AG04450 (cell line): ENCODE data around the gene ZSCAN9. TPM values are rescaled to one million over a fixed set of nuclear protein-coding genes. Genes with fewer than 3 reads are reported as not detected.

Experiments
- CTCF ChIA-PET: fragments of 300-600, 350-600 bp; formaldehyde crosslinking; extraction: SDS; loops from one replicate; lab custom pipeline; 2022; ENCODE audit warnings: antibody characterized with exemption, inconsistent platforms; lab: Charles Lee
- POLR2A ChIA-PET: fragments of 350-600 bp; formaldehyde crosslinking; extraction: SDS; loops from one replicate; lab custom pipeline; 2021; ENCODE audit warnings: antibody characterized with exemption, inconsistent platforms; lab: Yijun Ruan, JAX
- DNase-seq: peaks from one replicate; pipeline ENCODE4 v3.0.0-alpha.2; 2011; ENCODE audit warnings: low read depth, low spot score
- H3K27ac ChIP-seq: one replicate; pipeline ENCODE4 v1.5.1; 2012; ENCODE audit warnings: low read depth, low read length, control low read depth
- H3K27me3 ChIP-seq: one replicate; pipeline ENCODE4 v1.6.0; 2012; ENCODE audit warnings: low read length; ENCODE audit not compliant: control insufficient read depth, insufficient read depth
- H3K4me3 ChIP-seq: 2 replicates; pipeline ENCODE4 v1.5.1; 2011; ENCODE audit warnings: mild to moderate bottlenecking, low read depth, low read length, control low read depth
- H3K9me3 ChIP-seq: 2 replicates; pipeline ENCODE4 v1.5.1; 2012; ENCODE audit warnings: low read length; ENCODE audit not compliant: control insufficient read depth, insufficient read depth
- polyA plus RNA-seq: library from polyadenylated mRNA; depleted of rRNA; stranded (reverse); fragments of >200 nt; gene quantifications from 2 replicates; pipeline ENCODE4 v1.2.3, GENCODE V29; 2011
- TF ChIP-seq, protein P1 (sequence below): IDR thresholded peaks from 2 replicates; pipeline ENCODE4 v1.5.1; 2011; ENCODE audit warnings: low read depth, low read length, control low read depth, inconsistent platforms

Gene ZSCAN9
- polyA plus RNA-seq, 1 experiment = 18.2 TPM

DNA sequence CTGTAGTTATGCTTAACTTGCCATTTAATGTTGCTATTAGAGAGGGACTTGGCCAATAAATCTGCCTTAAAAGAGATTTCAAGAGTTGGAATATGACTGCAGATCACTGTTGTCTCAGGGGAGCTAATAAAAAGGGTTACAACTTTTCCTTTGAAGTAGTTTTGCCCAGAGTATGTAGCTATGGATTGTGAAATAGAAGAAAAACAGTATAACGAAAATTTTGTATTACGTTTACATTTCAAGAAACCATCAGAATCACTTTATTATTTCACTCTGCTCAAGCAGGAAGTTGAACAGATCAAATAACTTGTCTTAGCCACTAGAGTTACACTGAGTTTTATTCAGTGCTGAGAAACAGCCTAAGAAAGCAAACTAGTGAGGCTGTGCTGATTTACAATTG, 38.8 kb downstream of the ZSCAN9 start:
- no peak overlapping the region for H3K27ac ChIP-seq
- TF ChIP-seq, protein P1, sequence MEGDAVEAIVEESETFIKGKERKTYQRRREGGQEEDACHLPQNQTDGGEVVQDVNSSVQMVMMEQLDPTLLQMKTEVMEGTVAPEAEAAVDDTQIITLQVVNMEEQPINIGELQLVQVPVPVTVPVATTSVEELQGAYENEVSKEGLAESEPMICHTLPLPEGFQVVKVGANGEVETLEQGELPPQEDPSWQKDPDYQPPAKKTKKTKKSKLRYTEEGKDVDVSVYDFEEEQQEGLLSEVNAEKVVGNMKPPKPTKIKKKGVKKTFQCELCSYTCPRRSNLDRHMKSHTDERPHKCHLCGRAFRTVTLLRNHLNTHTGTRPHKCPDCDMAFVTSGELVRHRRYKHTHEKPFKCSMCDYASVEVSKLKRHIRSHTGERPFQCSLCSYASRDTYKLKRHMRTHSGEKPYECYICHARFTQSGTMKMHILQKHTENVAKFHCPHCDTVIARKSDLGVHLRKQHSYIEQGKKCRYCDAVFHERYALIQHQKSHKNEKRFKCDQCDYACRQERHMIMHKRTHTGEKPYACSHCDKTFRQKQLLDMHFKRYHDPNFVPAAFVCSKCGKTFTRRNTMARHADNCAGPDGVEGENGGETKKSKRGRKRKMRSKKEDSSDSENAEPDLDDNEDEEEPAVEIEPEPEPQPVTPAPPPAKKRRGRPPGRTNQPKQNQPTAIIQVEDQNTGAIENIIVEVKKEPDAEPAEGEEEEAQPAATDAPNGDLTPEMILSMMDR = no peak
- ChIA-PET POLR2A (no interaction called here), CTCF (interaction anchor here (1.2 to 2.1 kb wide), 2 partner anchors 12 to 92 kb away, joined by 3 to 6 read pairs; partner anchors contain the start of gene ZKSCAN4)
- DNase-seq = no peak
- H3K9me3 ChIP-seq = peaks cover 8% of the 10 kb centered on the region
- H3K4me3 ChIP-seq = no peak overlapping the region
- no peaks in the 10 kb centered on the region for H3K27me3 ChIP-seq

DNA sequence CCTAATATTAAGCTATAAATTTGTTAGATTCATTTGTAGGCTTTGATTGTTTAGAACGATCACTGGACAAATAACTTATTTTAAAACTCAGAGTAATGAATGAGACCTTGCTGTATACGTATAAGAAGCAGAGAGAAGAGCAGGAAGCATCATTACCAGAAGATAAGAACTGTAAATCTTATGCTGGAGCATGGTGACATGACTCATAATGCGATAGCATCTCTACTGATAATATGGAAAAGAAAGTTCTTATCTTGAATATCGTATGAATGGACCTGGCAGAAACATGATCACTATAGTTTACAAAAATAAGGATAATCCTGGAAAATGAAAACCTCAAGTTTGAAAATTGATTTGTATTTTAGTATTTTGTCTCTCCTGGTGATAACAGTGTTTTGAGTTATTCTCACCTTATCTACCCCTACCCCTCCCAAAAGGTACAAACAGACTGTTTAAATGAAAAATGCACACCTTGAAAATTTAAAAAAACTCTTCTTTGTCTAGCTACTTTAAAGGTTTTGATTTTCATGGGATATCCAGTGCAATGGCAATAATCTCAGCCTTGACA, 39.8 kb downstream of the ZSCAN9 start:
- no peak for DNase-seq
- CTCF ChIA-PET = interaction anchor here (1.2 to 2.1 kb wide), 2 partner anchors 13 to 91 kb away, joined by 3 to 6 read pairs; partner anchors contain the start of gene ZKSCAN4
- Histone ChIP-seq H3K4me3 (no peak overlapping the region), H3K27ac (no peak overlapping the region), H3K9me3 (no peaks in the 10 kb centered on the region; the same call in 1 of the 2 replicates), H3K27me3 (no peaks in the 10 kb centered on the region)
- TF ChIP-seq, protein P1 = no peak
- POLR2A ChIA-PET = no interaction called here

DNA sequence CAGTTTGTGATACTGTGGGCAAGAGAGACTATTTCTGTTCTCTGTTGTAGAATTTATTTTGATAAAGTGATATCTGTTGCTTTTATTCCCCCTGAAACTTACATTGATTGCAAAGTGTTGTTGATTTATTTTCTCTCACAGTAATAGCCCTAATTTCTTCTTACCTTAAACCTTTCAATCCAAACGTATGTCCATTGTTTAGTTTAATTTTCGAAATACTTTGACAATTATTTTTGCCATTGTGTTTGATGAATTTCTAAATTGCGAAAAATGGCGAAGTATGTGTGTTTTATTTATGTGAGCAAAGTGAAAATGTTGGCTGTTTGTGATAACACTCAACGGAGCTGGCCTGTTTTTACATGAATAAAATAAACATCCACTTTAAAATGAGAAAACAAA, 41.5 kb downstream of the ZSCAN9 start:
- POLR2A ChIA-PET = interaction anchor here (0.8 to 1.6 kb wide), 6 partner anchors 15 to 1119 kb away, joined by 3 to 14 read pairs (median 4); partner anchors contain the start of genes PGBD1, ZKSCAN3, ZKSCAN4 and ZKSCAN8
- Histone ChIP-seq H3K9me3 (no peaks in the 10 kb centered on the region), H3K4me3 (peak overlapping the region; percentile 75), H3K27me3 (no peaks in the 10 kb centered on the region), H3K27ac (no peak overlapping the region)
- DNase-seq = no peak
- CTCF ChIA-PET = interaction anchor here (0.7 to 4.3 kb wide), 4 partner anchors 15 to 528 kb away, joined by 3 to 28 read pairs (median 4); partner anchors contain the start of gene PGBD1
- TF ChIP-seq, protein P1 = no peak

GRCh38 chr6:28266962-28267694, 42.1 kb downstream of the ZSCAN9 start, which contains the start of gene ZSCAN26:
Gene ZSCAN26, plus strand, starts transcription at chr6:28267143. Its CDS starts 4,777 bp downstream, at chr6:28271920.
- no peaks in the 10 kb centered on the region for H3K27me3 ChIP-seq
- TF ChIP-seq, protein P1 = no peak
- DNase-seq = peak; percentile 82
- H3K9me3 ChIP-seq = no peaks in the 10 kb centered on the region
- POLR2A ChIA-PET = interaction anchor here (0.6 to 1.6 kb wide), 8 partner anchors 14 to 1120 kb away, joined by 3 to 14 read pairs (median 3); partner anchors contain the start of genes PGBD1, ZKSCAN3, ZKSCAN4 and ZKSCAN8
- H3K4me3 ChIP-seq = peak within 1 kb of the TSS; percentile 75
- peak within 1 kb of the TSS; percentile 88 for H3K27ac ChIP-seq
- CTCF ChIA-PET = interaction anchor here (0.7 to 4.3 kb wide), 4 partner anchors 14 to 527 kb away, joined by 3 to 28 read pairs (median 4); partner anchors contain the start of gene PGBD1
